SK-N-MC (cell line): Measurements from ENCODE around the gene SEZ6.

Experiments used
- EZH2 ChIP-seq: fragments of 200-600 bp; sonication (generic); IDR thresholded peaks from one replicate; pipeline ENCODE4 v1.6.1; 2017; ENCODE audit warnings: antibody characterized with exemption
- POLR2AphosphoS5 ChIP-seq: IDR thresholded peaks from 2 replicates; pipeline ENCODE4 v1.6.1; 2012; ENCODE audit warnings: mild to moderate bottlenecking, low read depth, low read length, borderline replicate concordance

DNA sequence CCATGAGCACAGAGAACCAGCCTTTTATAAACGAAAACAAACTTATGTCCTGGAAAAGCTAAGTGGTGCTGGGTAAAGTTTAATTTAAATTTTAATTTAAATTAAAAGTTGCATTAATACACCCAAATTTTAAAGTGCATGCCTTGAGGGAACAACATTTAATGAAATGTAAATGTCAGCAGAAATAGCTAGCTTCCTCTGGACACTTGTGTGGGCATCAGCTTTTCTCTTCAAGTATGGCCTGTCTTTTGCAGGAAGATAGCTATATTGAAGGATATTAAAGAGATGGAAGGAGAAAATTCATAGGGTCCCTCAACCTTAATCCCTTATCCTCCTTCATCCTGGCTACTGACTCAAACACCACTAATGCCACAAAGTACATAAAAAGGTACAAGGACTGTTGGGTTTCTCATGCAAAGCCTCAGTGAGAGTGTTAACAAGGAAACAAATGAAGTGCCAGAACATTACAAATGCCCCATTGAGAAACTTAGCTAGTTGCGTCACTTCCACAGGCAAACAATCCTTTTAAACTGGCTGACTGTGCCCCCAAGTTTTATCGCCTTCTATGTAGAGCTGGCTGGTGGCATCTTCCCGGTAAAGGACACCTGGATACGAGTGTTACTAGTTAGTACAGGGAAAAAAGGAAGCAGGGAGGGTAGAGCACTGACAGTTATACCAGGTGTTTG, 68.6 kb downstream of the SEZ6 start:
- TF ChIP-seq EZH2 (no peak), POLR2AphosphoS5 (no peak)
